ENCODE data around the gene RCCD1. TPM values are rescaled to one million over a fixed set of nuclear protein-coding genes. Genes with fewer than 3 reads are reported as not detected.

The RCCD1 gene
- 28.8 and 39.5 TPM in 2 replicates for total RNA-seq (2021)
- Bru-seq, nascent RNA, result percentile 72 among the genes with signal in this experiment
- percentile 69 among the genes with signal in this experiment for BruChase-seq, experiment 1, labeled RNA remaining after a 2-hour chase
- BruChase-seq, experiment 2, labeled RNA remaining after a 6-hour chase, result percentile 75 among the genes with signal in this experiment
- long read RNA-seq, transcript RCCD1-201 (8 exons, 2,689 nt), result major isoform, 17 of 97 reads
- long read RNA-seq, partial matches to known transcripts, result 55 of 97 reads
- long read RNA-seq, other reads (novel, unspliced or antisense), result 25 of 97 reads

DNA sequence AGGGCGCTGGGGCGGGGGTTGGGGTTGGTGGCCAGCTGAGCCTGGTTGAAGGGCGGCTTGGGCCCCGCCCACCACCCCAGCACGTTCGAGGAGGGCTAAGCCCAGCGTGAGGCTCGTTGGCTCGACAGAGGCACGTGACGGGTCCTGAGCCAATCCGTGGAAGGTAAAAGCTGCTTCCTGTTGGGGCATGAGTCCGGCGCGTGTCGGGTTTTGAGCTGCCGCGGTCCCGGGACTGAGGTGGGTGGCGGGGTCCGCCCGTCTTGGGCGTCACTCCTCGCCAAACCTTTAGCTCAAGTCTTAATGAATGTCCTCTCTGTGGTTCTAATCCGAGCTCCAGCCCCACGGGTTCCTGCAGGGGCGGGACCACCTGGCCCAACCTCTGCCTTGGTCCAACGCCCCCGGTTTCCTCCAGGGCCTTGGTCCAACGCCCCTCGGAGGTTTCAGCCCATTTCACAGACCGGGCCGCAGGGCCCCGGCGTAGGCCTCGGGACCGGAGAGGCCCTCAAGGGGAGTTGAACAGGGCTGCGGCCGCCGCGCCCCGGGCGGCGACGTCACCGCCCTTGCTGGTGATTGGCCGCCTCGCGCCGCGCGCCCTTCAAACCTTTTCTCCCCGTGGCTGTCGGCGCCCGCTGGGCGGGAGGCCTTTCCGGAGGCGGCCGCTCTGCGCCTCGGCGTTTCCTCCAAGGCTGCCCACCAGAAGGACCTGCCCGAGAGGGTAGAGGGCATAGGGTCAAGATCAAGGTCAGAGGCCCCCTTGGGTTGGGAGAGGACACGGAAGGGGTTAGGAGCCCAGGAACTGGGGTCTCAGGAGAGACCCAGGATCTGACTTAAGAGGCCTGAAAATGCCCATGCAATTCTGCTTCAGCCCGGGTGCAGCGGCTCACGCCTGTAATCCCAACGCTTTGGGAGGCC is at the start of gene RCCD1:
Gene RCCD1 (plus strand): TSS at position 173 of the 912 bp plus-strand sequence. CDS start 1,851 bp downstream, outside the sequence.
- BruUV-seq (replicated peaks), result no TSS peak
- no peaks in the 10 kb centered on the region for H3K9me3 ChIP-seq (ENCODE audit: low read depth, low read length, poor library complexity, severe bottlenecking)
- H3K27ac ChIP-seq (ENCODE audit: low read depth, low read length, poor library complexity, severe bottlenecking), result peak within 1 kb of the TSS; percentile 98
- ChIA-PET CTCF (interaction anchor here (0.6 to 1.1 kb wide), 3 partner anchors 22 to 38 kb away, joined by 3 to 6 read pairs (median 3); partner anchors contain the start of gene HDDC3), POLR2A (ENCODE audit: low non-redundant PET) (interaction anchor here (0.5 to 0.7 kb wide), 3 partner anchors 15 to 640 kb away, joined by 3 to 10 read pairs (median 7); no protein-coding TSS in a partner anchor)
- H3K4me3 ChIP-seq (ENCODE audit: low read depth, low read length, poor library complexity, severe bottlenecking), result peak within 1 kb of the TSS; percentile 76
- H3K36me3 ChIP-seq (ENCODE audit: insufficient read depth, low read length, poor library complexity, severe bottlenecking), result peaks cover 32% of the 10 kb centered on the region
- intact Hi-C loops (cut with micrococcal nuclease; ENCODE audit: unreplicated experiment), result loop anchor here (1.0 to 5.0 kb wide), 2 partner anchors 20 to 37 kb away; partner anchors contain the start of genes PRC1 and UNC45A
- H3K4me1 ChIP-seq (ENCODE audit: insufficient read depth, low read length, poor library complexity, severe bottlenecking), result peaks cover 15% of the 10 kb centered on the region
- peak; percentile 97 for DNase-seq (ENCODE audit: low spot score)
- no peak for TF ChIP-seq EZH2 (IDR thresholded peaks at IDR 0.05; ENCODE audit: borderline replicate concordance, low read depth, low read length, poor library complexity, severe bottlenecking)
- TF ChIP-seq, protein P1, sequence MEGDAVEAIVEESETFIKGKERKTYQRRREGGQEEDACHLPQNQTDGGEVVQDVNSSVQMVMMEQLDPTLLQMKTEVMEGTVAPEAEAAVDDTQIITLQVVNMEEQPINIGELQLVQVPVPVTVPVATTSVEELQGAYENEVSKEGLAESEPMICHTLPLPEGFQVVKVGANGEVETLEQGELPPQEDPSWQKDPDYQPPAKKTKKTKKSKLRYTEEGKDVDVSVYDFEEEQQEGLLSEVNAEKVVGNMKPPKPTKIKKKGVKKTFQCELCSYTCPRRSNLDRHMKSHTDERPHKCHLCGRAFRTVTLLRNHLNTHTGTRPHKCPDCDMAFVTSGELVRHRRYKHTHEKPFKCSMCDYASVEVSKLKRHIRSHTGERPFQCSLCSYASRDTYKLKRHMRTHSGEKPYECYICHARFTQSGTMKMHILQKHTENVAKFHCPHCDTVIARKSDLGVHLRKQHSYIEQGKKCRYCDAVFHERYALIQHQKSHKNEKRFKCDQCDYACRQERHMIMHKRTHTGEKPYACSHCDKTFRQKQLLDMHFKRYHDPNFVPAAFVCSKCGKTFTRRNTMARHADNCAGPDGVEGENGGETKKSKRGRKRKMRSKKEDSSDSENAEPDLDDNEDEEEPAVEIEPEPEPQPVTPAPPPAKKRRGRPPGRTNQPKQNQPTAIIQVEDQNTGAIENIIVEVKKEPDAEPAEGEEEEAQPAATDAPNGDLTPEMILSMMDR (conservative IDR thresholded peaks at IDR 0.05; ENCODE audit: low read depth, low read length), result no peak
- no peaks in the 10 kb centered on the region for H3K27me3 ChIP-seq (replicated peaks; ENCODE audit: insufficient read depth, low read depth, low read length, poor library complexity)

DNA sequence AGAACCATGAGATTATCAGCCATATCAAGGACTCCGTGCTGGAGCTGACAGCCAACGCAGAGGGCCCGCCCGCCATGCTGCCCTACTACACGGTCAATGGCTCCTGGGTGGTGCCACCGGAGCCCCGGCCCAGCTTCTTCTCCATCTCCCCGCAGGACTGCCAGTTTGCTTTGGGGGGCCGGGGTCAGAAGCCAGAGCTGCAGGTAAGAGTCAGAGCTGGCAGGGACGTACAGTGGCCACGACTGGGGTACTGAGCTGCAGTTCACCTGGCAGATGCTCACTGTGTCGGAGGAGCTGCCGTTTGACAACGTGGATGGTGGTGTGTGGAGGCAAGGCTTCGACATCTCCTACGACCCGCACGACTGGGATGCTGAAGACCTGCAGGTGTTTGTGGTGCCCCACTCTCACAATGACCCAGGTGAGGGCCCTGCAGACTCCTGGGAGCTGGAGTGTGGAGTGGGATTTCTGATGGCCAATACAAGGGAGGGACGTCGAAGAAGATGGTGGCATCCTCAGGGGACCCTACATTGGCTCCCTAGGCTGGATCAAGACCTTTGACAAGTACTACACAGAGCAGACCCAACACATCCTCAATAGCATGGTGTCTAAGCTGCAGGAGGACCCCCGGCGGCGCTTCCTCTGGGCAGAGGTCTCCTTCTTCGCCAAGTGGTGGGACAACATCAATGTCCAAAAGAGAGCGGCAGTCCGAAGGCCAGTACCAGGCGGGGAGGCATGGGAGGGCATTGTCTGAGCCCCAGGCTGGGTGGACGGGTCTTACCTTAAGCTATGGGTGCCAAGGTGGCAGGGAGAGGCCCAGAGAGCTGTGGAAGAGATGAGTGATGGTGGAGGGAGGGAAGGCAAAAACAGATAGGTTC is 49.1 kb upstream of the RCCD1 start:
- Histone ChIP-seq H3K27ac (ENCODE audit: low read depth, low read length, poor library complexity, severe bottlenecking) (no peak overlapping the region), H3K4me1 (ENCODE audit: insufficient read depth, low read length, poor library complexity, severe bottlenecking) (peaks cover 10% of the 10 kb centered on the region), H3K36me3 (ENCODE audit: insufficient read depth, low read length, poor library complexity, severe bottlenecking) (peaks cover 48% of the 10 kb centered on the region), H3K4me3 (ENCODE audit: low read depth, low read length, poor library complexity, severe bottlenecking) (no peak overlapping the region), H3K27me3 (replicated peaks; ENCODE audit: insufficient read depth, low read depth, low read length, poor library complexity) (no peaks in the 10 kb centered on the region), H3K9me3 (ENCODE audit: low read depth, low read length, poor library complexity, severe bottlenecking) (no peaks in the 10 kb centered on the region)
- BruUV-seq (replicated peaks), result no TSS peak
- intact Hi-C loops (cut with micrococcal nuclease; ENCODE audit: unreplicated experiment), result loop anchor here (10.0 kb wide), 1 partner anchor 369 kb away; no protein-coding TSS in a partner anchor
- CTCF ChIA-PET, result no interaction called here
- no peak for TF ChIP-seq EZH2 (IDR thresholded peaks at IDR 0.05; ENCODE audit: borderline replicate concordance, low read depth, low read length, poor library complexity, severe bottlenecking)
- TF ChIP-seq, protein P1 (conservative IDR thresholded peaks at IDR 0.05; ENCODE audit: low read depth, low read length), result no peak
- POLR2A ChIA-PET (ENCODE audit: low non-redundant PET), result no interaction called here
- DNase-seq (ENCODE audit: low spot score), result no peak

Data from A673 (cell line).